Measurements from ENCODE around the gene SSBP1. TPM values are rescaled to one million over a fixed set of nuclear protein-coding genes. Genes with fewer than 3 reads are reported as not detected.
A peak's percentile ranks its signal among the peaks of the same experiment; 100 is the strongest.

Gene SSBP1
- total and polyA plus RNA-seq, 2 of the 8 experiments (the other 6 are each of a cell fraction or from before 2014, with no cell fraction given) = 136 to 254 TPM

DNA sequence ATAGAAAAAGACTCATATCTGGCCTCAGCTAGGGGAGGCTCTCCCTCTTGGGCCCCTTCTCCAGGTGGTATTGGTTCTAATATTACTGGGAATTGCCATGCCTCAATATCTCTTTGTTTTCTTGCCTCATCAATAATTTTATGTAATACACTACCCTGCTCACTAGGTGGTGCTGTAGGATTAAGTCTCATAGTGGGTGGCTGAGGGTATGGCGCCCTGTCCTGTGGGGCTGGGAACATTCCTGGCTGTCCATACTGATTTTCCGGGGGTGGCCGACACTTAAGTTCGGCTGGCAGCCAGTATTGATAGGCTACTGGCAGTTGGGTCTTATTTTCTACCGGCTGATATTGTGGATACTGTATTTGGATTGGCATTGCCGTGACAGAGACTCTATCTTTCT is 16.8 kb downstream of the SSBP1 start:
- Histone ChIP-seq H4K5ac (ENCODE audit: insufficient read length, low read depth, low read length) (no peak overlapping the region), H3K23me2 (ENCODE audit: low read depth, low read length) (no peaks in the 10 kb centered on the region), H2BK5ac (ENCODE audit: low read depth, low read length) (no peak overlapping the region), H2AFZ (ENCODE audit: low read length) (no peak overlapping the region), H3K27ac (ENCODE audit: low read depth, low read length) (no peak overlapping the region), H4K20me1 (replicated peaks in 1 of 2; ENCODE audit: control insufficient read depth in 1 of 2, insufficient read depth in 2 of 2, low read length in 2 of 2) (no peaks in the 10 kb centered on the region), H2BK20ac (ENCODE audit: low read length) (no peak overlapping the region), H3K4me2 (ENCODE audit: insufficient read depth in 1 of 2, low read depth in 2 of 2, low read length in 2 of 2) (no peak overlapping the region), H2BK120ac (replicated peaks; ENCODE audit: low read depth, low read length) (no peak overlapping the region), H2BK12ac (ENCODE audit: low read depth, low read length) (no peak overlapping the region), H3K4me1 (replicated peaks in 1 of 4; ENCODE audit: control insufficient read depth in 3 of 4, insufficient read depth in 4 of 4, low read length in 3 of 4) (no peaks in the 10 kb centered on the region), H3K79me2 (ENCODE audit: control insufficient read depth in 1 of 2, insufficient read depth in 2 of 2, low read length in 2 of 2) (no peaks in the 10 kb centered on the region), H3K4ac (replicated peaks; ENCODE audit: insufficient read length, low read depth, low read length) (no peak overlapping the region), H3K18ac (ENCODE audit: extremely low read depth, low read length) (no peak overlapping the region), H3K9ac (replicated peaks in 1 of 4; ENCODE audit: extremely low read depth in 1 of 4, low read depth in 3 of 4, low read length in 3 of 4) (no peak overlapping the region), H4K8ac (ENCODE audit: extremely low read depth, insufficient read depth, low read length) (no peak overlapping the region), H3K27me3 (replicated peaks in 1 of 4; ENCODE audit: control insufficient read depth in 3 of 4, extremely low read depth in 1 of 4, insufficient read depth in 3 of 4, low read length in 3 of 4) (no peaks in the 10 kb centered on the region), H2AK5ac (ENCODE audit: low read depth, low read length) (no peak overlapping the region), H3K9me3 (ENCODE audit: insufficient read depth in 2 of 2, low read depth in 1 of 2, low read length in 1 of 2) (peaks cover 21 to 22% of the 10 kb centered on the region in 2 experiments), H4K91ac (replicated peaks; ENCODE audit: insufficient read length, low read length) (no peak overlapping the region), H3K14ac (ENCODE audit: insufficient read length) (no peak overlapping the region), H3K4me3 (ENCODE audit: extremely low read depth in 1 of 4, insufficient read depth in 2 of 4, low read depth in 3 of 4, low read length in 4 of 4) (no peak overlapping the region), H3K36me3 (ENCODE audit: control insufficient read depth in 2 of 4, insufficient read depth in 4 of 4, low read length in 3 of 4) (peaks cover 11 to 72% (median 51%) of the 10 kb centered on the region in 4 experiments), H3K23ac (ENCODE audit: insufficient read length) (no peak overlapping the region), H3K79me1 (ENCODE audit: low read depth, low read length) (peaks cover 2% of the 10 kb centered on the region; the same call in 1 of the 2 replicates), H3K56ac (replicated peaks; ENCODE audit: insufficient read length, low read depth, low read length) (no peak overlapping the region), H2BK15ac (ENCODE audit: low read length) (no peak overlapping the region)
- FAIRE-seq (no peak), DNase-seq (ENCODE audit: low read depth in 1 of 2, low spot score in 2 of 2) (no peak)
- TF ChIP-seq YY1 (IDR thresholded peaks at IDR 0.05; ENCODE audit: low read depth, low read length) (0 out of 2 replicates have a peak, but pooled peaks have one; percentile 28), TEAD4 (IDR thresholded peaks at IDR 0.05; ENCODE audit: low read depth, low read length) (peak; percentile 69), TCF12 (IDR thresholded peaks at IDR 0.05; ENCODE audit: low read depth, low read length) (no peak), NRF1 (IDR thresholded peaks at IDR 0.05; ENCODE audit: low read depth, low read length) (no peak), CTCF (IDR thresholded peaks at IDR 0.05; ENCODE audit: control extremely low read depth in 1 of 3, insufficient read depth in 1 of 3, low read depth in 1 of 3, low read length in 3 of 3) (peak; percentile 42 to 87 (median 73)), RAD21 (IDR thresholded peaks at IDR 0.05 in 1 of 2, conservative IDR thresholded peaks at IDR 0.05 in 1 of 2; ENCODE audit: low read depth in 2 of 2, low read length in 2 of 2) (peak; percentile 75 to 77), CREB1 (IDR thresholded peaks at IDR 0.05) (0 out of 2 replicates have a peak, but pooled peaks have one; percentile 8)
- 96% methylated on average over 6 of the region's 6 CpGs; no CpG with 5 or more reads in 1 of the 2 experiments for WGBS, 2 experiments (ENCODE audit: extremely low coverage in 1 of 2, insufficient coverage in 1 of 2, insufficient read length in 1 of 2, insufficient replicate concordance in 2 of 2, low coverage in 1 of 2, low lambda C conversion rate in 2 of 2, missing lambda C conversion rate in 1 of 2)
- ChIA-PET POLR2A (ENCODE audit: partially characterized antibody) (interaction anchor here (1.8 kb wide), 1 partner anchor 16 kb away, joined by 4 read pairs; the partner anchor contains the start of gene SSBP1), CTCF (ENCODE audit: partially characterized antibody) (interaction anchor here (0.6 to 2.2 kb wide), 4 partner anchors 13 to 455 kb away, joined by 3 to 9 read pairs (median 8); no protein-coding TSS in a partner anchor)
